Smooth muscle cell (in vitro differentiated cells): ENCODE measurements around the gene PTPRN2. TPM values are rescaled to one million over a fixed set of nuclear protein-coding genes. Genes with fewer than 3 reads are reported as not detected.

Source experiments
- DNase-seq: peaks from one replicate; lab custom pipeline; 2025; ENCODE audit not compliant: unreplicated experiment; lab: John Stamatoyannopoulos, UW
- H2AFZ ChIP-seq: fragments of 200-600 bp; sonication (generic); 2 replicates; pipeline ENCODE4 v1.6.0; 2016; ENCODE audit warnings: antibody characterized with exemption, low read depth, mild to moderate bottlenecking
- H3F3A ChIP-seq: fragments of 200-600 bp; sonication (generic); 2 replicates; pipeline ENCODE4 v1.6.0; 2017; ENCODE audit warnings: antibody characterized with exemption, low read depth
- H3K27ac ChIP-seq: fragments of 200-600 bp; sonication (generic); 2 replicates; pipeline ENCODE4 v1.5.1; 2016; ENCODE audit warnings: low read depth, mild to moderate bottlenecking
- H3K27me3 ChIP-seq: fragments of 200-600 bp; sonication (generic); 2 replicates; pipeline ENCODE4 v1.6.1; 2016; ENCODE audit warnings: low read depth, mild to moderate bottlenecking
- H3K36me3 ChIP-seq: fragments of 200-600 bp; sonication (generic); 2 replicates; pipeline ENCODE4 v1.5.1; 2016; ENCODE audit warnings: low read depth
- H3K4me1 ChIP-seq: fragments of 200-600 bp; sonication (generic); 2 replicates; pipeline ENCODE4 v1.5.1; 2016; ENCODE audit warnings: low read depth
- H3K4me2 ChIP-seq: fragments of 200-600 bp; sonication (generic); 2 replicates; pipeline ENCODE4 v1.6.0; 2016; ENCODE audit warnings: mild to moderate bottlenecking
- H3K4me3 ChIP-seq: fragments of 200-600 bp; sonication (generic); 2 replicates; pipeline ENCODE4 v1.5.1; 2016; ENCODE audit warnings: mild to moderate bottlenecking
- H3K79me2 ChIP-seq: fragments of 200-600 bp; sonication (generic); 2 replicates; pipeline ENCODE4 v1.6.0; 2016; ENCODE audit warnings: low read depth, mild to moderate bottlenecking
- H3K9ac ChIP-seq: fragments of 200-600 bp; sonication (generic); 2 replicates; pipeline ENCODE4 v1.6.0; 2016; ENCODE audit warnings: low read depth
- H3K9me3 ChIP-seq: fragments of 200-600 bp; sonication (generic); replicated peaks from 2 replicates; pipeline ENCODE4 v1.5.1; 2016; ENCODE audit warnings: low read depth
- H4K20me1 ChIP-seq: fragments of 200-600 bp; sonication (generic); 2 replicates; pipeline ENCODE4 v1.6.0; 2016; ENCODE audit warnings: low read depth
- CTCF ChIP-seq: fragments of 200-600 bp; sonication (generic); IDR thresholded peaks from 2 replicates; pipeline ENCODE4 v1.5.1; 2017; ENCODE audit warnings: borderline replicate concordance, mild to moderate bottlenecking, antibody characterized with exemption; ENCODE audit not compliant: insufficient read depth, poor library complexity, severe bottlenecking
- WGBS: methylation state at CpG from one replicate; pipeline ENCODE4 v1.1.7; 2016; ENCODE audit warnings: low lambda C conversion rate; 5-methylcytosine and 5-hydroxymethylcytosine counted together
- polyA plus RNA-seq: library from polyadenylated mRNA; unstranded; fragments of >200 nt; fragmentation: Nextera tagmentation; extraction: Ambion mirVana; gene quantifications from 2 replicates; pipeline ENCODE4 v1.2.1, GENCODE V29; 2016
- total RNA-seq: library from RNA; depleted of rRNA; stranded (reverse); fragments of >200 nt; gene quantifications from 2 replicates; pipeline ENCODE4 v1.2.3, GENCODE V29; 2014

Gene PTPRN2
- total and polyA plus RNA-seq, 2 experiments from 2014 or later = 0.09 to 0.87 TPM

- no peaks in the 10 kb centered on the region for H3K4me1 ChIP-seq
- H3K9me3 ChIP-seq = no peaks in the 10 kb centered on the region
- H3K4me3 ChIP-seq = no peak overlapping the region
- no peak overlapping the region for H3K27ac ChIP-seq
- H3K79me2 ChIP-seq = no peaks in the 10 kb centered on the region
- no peaks in the 10 kb centered on the region for H3F3A ChIP-seq
- 91% methylated on average over 15 of the region's 15 CpGs for WGBS
- no peaks in the 10 kb centered on the region for H3K27me3 ChIP-seq
- H2AFZ ChIP-seq = no peak overlapping the region
- H4K20me1 ChIP-seq = no peaks in the 10 kb centered on the region
- TF ChIP-seq CTCF = no peak
- DNase-seq = no peak
- no peaks in the 10 kb centered on the region for H3K36me3 ChIP-seq
- H3K4me2 ChIP-seq = no peak overlapping the region
- no peak overlapping the region for H3K9ac ChIP-seq
These were observed 461.0 kb downstream of the PTPRN2 start for GRCh38 chr7:158126661-158127060.

GRCh38 chr7:158125721-158126120 lies 461.9 kb downstream of the PTPRN2 start:
- Histone ChIP-seq H4K20me1 (no peaks in the 10 kb centered on the region), H3F3A (no peaks in the 10 kb centered on the region), H3K36me3 (no peaks in the 10 kb centered on the region), H3K27me3 (no peaks in the 10 kb centered on the region), H3K9ac (no peak overlapping the region), H3K4me2 (no peak overlapping the region), H3K9me3 (no peaks in the 10 kb centered on the region), H3K4me1 (no peaks in the 10 kb centered on the region), H2AFZ (no peak overlapping the region), H3K4me3 (no peak overlapping the region), H3K79me2 (no peaks in the 10 kb centered on the region), H3K27ac (no peak overlapping the region)
- no peak for DNase-seq
- 93% methylated on average over 19 of the region's 22 CpGs for WGBS
- TF ChIP-seq CTCF = no peak

- DNase-seq = no peak
- 85% methylated on average over 4 of the region's 17 CpGs for WGBS
- H3F3A ChIP-seq = no peaks in the 10 kb centered on the region
- no peak overlapping the region for H3K4me3 ChIP-seq
- H4K20me1 ChIP-seq = no peaks in the 10 kb centered on the region
- no peaks in the 10 kb centered on the region for H3K36me3 ChIP-seq
- no peaks in the 10 kb centered on the region for H3K4me1 ChIP-seq
- no peak overlapping the region for H3K9ac ChIP-seq
- TF ChIP-seq CTCF = no peak
- no peaks in the 10 kb centered on the region for H3K9me3 ChIP-seq
- H3K27ac ChIP-seq = no peak overlapping the region
- H3K79me2 ChIP-seq = no peaks in the 10 kb centered on the region
- no peak overlapping the region for H3K4me2 ChIP-seq
- H3K27me3 ChIP-seq = no peaks in the 10 kb centered on the region
- no peak overlapping the region for H2AFZ ChIP-seq
These were observed 462.5 kb downstream of the PTPRN2 start for GRCh38 chr7:158125091-158125490.

GRCh38 chr7:158124671-158125079 lies 462.9 kb downstream of the PTPRN2 start:
- H3K4me2 ChIP-seq = no peak overlapping the region
- 85% methylated on average over 14 of the region's 14 CpGs for WGBS
- no peaks in the 10 kb centered on the region for H4K20me1 ChIP-seq
- no peak overlapping the region for H3K9ac ChIP-seq
- no peak overlapping the region for H2AFZ ChIP-seq
- H3K27me3 ChIP-seq = no peaks in the 10 kb centered on the region
- no peak for TF ChIP-seq CTCF
- H3K4me1 ChIP-seq = no peaks in the 10 kb centered on the region
- no peaks in the 10 kb centered on the region for H3K9me3 ChIP-seq
- H3K27ac ChIP-seq = no peak overlapping the region
- DNase-seq = no peak
- H3K36me3 ChIP-seq = no peaks in the 10 kb centered on the region
- no peaks in the 10 kb centered on the region for H3K79me2 ChIP-seq
- no peak overlapping the region for H3K4me3 ChIP-seq
- no peaks in the 10 kb centered on the region for H3F3A ChIP-seq
